22Rv1 (cell line): ENCODE measurements around the gene EFCAB12.
"Not testable (repeated sequence)": the region's sequence is repeated elsewhere in the genome, so short reads cannot be mapped to it uniquely, and the experiment has no call there.

Experiments
- H3K27ac ChIP-seq: fragments of 450-650 bp; 2 replicates; pipeline ENCODE4 v1.5.1; 2017
- ZFX ChIP-seq: fragments of 450-650 bp; IDR thresholded peaks from 2 replicates; pipeline ENCODE4 v1.6.1; 2017; ENCODE audit warnings: antibody characterized with exemption, borderline replicate concordance
- TF ChIP-seq, protein P1 (sequence below): fragments of 450-650 bp; IDR thresholded peaks from 2 replicates; pipeline ENCODE4 v1.5.1; 2017; ENCODE audit warnings: mild to moderate bottlenecking

The EFCAB12 gene

DNA sequence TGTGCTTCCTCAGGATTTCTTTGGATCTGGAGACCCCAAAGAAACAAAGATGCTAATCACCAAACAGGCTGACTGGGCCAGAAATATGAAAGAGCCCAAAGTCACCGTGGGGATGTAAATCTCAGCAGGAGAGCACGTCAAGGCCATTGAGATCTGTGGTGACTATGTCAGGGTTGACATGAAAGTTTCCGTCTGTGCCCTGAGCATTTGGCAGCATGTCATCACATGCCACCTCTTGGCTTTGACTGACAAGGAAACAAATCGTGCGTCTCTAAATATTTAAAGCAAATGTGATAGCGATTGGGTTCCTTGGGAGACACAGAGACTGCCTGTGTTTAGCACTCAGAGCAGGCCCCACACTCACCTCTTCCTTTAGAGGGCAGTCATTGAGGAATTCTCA, 35.2 kb downstream of the EFCAB12 start:
- TF ChIP-seq, protein P1, sequence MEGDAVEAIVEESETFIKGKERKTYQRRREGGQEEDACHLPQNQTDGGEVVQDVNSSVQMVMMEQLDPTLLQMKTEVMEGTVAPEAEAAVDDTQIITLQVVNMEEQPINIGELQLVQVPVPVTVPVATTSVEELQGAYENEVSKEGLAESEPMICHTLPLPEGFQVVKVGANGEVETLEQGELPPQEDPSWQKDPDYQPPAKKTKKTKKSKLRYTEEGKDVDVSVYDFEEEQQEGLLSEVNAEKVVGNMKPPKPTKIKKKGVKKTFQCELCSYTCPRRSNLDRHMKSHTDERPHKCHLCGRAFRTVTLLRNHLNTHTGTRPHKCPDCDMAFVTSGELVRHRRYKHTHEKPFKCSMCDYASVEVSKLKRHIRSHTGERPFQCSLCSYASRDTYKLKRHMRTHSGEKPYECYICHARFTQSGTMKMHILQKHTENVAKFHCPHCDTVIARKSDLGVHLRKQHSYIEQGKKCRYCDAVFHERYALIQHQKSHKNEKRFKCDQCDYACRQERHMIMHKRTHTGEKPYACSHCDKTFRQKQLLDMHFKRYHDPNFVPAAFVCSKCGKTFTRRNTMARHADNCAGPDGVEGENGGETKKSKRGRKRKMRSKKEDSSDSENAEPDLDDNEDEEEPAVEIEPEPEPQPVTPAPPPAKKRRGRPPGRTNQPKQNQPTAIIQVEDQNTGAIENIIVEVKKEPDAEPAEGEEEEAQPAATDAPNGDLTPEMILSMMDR = no peak
- no peak for TF ChIP-seq ZFX

DNA sequence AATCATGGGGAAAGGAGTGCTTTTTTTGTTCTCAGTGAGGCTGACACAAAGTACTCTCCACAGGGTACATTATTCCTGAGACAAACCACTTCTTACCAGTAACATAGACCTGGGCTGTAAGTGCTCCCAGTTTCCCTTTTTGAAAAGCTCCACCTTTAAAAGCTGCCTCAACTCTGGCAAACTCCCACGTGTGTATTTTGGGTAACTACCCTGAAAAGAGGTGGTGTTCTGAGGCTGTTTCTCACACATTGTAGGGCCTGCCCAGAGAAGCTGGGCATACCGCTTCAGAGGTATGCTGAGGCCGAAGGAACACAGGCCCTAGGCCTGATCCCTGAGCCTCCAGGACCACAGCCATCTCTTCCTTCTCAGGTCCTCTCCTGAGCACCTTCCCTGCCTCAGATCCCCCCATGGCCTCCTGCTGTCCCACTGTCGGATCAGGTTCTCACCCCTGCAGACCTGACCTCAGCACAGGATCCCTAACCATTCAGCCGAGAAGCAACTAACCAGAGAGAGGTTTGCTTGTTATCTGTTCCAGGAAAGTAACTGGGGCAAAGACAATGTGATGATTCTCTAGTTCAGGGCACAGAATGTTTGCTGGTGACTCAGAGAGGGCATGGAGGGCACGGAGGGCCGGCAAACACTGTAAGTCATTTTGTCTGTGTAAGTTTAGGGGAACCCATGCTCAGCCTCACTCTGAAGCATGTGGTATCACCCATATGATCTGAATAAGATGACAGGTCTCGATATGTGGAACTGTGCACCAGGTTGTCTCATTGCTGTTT, 36.1 kb downstream of the EFCAB12 start:
- not testable (repeated sequence) for H3K27ac ChIP-seq

More for the DNA sequence above, 35.2 kb downstream of the EFCAB12 start:
- H3K27ac ChIP-seq = no peak overlapping the region

DNA sequence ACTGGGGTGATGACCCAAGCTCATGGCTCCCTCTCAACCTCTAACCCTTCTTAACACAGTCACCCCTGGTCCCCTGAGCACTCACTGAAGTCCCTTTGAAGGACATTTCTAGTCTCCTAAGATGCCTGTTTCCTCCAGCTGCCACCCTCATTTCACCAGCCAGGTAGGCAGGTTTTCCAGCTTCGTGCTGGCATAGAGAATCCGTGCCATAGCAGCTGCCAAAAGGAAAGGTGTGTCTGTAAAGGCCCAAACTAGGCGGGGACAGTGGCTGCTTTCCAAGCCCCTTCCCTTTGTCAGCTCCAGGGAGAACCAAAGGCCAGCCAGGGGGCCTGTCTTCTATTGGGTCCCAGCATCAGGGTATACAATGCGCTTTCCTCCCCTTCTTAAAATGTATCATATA, 36.9 kb downstream of the EFCAB12 start:
- H3K27ac ChIP-seq = not testable (repeated sequence)

DNA sequence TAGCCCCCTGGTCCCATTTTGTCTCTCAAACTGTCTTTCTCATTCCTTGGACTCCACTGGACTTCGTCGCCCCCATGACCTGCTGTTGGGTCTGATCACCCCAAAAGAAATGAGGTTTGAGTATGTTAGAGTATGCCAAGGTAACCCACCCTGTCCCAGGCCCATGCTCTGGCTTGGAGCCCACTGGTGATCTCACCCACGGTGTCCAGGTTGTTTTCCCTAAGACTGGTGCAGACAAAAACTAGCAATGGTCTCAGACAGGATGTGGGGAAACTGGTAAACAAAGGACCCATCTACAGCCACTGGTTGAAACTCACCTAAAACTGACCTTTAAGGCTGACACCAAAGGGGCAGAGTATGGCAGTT, 38.9 kb downstream of the EFCAB12 start:
- TF ChIP-seq ZFX = no peak
- TF ChIP-seq, protein P1 = no peak
- no peak overlapping the region for H3K27ac ChIP-seq

DNA sequence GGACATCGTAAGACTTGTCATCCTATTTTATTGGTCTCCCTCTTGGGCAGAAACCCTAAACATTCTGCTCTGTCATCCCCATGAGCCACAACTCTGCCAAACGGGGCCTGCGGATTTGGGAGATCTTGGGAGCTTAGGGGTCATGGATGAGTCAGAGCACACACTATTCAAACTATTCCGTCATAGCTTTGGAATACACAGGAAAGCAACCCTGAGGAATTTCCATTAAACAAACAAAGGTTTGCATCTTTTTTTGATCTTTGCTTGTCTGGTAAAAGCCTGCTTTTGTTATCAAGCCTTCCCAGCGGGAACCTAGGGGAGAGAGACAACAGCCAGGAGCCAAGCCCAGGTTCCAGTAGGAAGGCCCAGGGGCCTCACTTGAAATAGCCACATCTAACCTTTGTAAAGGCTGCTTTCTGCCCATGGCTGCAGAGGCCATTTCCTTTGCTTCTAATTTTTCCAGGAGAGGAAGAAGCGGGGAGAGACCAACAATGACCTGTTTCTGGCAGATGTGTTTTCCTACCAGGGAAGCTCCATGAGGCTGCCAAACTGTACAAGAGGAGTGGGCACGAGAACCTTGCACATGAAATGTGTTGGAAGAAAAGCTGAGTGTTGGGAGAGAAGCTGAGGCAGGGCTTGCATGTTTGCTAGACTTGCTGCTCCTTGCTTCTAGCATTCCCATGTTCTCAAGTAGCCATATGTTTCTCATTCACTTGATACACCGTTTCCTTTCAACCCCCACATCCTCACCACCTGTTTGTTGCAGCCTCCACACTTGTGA, 39.5 kb downstream of the EFCAB12 start:
- H3K27ac ChIP-seq = not testable (repeated sequence)

DNA sequence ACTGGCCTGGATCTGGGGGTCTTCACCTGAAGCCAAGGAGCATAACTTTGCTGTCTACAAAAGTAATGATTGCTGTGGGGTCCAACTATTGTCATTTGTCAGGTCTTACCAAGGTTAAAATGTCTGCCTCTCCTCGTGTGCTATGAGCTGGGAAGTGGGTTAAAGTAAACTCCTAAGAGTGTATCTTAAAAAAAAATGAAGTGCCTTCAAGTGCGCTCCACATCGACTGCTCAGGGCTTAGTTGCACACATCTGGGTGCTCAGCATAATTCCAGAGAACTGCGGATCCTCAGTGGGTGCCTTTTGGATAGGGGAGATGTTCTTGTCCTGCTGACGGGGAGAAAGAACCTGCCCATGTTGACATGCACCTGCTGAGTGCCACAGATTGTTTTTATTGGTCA, 40.9 kb downstream of the EFCAB12 start:
- TF ChIP-seq, protein P1 = no peak
- no peak for TF ChIP-seq ZFX
- H3K27ac ChIP-seq = no peak overlapping the region

DNA sequence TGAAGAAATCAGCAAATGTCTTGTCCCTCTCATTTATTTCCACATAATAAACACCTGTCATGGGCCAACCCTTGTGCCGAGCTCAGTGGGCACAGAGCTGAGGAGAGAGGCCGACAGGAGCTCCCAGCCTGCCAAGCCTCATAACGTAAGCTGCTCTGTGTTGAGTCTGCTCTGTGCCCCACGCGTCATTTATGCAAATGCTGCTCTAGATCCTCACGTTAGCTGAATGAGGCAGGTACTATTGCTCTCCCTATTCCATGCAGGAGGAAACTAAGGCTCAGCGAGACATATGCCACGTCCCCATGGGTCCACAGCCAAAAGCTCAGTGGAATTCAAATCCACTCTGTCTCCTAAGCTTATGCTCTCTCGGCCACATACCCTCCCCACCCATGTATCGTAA, 41.5 kb downstream of the EFCAB12 start:
- H3K27ac ChIP-seq = no peak overlapping the region

DNA sequence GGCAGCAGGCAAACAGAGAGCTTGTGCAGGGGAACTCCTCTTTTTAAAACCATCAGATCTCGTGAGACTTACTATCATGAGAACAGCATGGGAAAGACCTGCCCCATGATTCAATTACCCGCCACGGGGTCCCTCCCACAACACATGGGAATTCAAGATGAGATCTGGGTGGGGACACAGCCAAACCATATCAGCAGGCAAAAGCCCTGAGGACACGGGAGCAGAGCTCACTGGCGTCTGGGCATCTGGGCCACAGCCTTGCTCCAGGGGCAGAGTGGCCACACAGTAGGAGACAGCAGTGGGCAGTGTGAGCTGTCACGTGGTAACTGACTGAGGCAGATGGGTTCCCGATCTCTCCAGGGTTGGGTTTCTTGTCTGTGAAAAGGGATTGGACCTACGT, 42.9 kb downstream of the EFCAB12 start:
- not testable (repeated sequence) for H3K27ac ChIP-seq

More for the DNA sequence above, 41.5 kb downstream of the EFCAB12 start:
- TF ChIP-seq, protein P1 = no peak
- no peak for TF ChIP-seq ZFX

DNA sequence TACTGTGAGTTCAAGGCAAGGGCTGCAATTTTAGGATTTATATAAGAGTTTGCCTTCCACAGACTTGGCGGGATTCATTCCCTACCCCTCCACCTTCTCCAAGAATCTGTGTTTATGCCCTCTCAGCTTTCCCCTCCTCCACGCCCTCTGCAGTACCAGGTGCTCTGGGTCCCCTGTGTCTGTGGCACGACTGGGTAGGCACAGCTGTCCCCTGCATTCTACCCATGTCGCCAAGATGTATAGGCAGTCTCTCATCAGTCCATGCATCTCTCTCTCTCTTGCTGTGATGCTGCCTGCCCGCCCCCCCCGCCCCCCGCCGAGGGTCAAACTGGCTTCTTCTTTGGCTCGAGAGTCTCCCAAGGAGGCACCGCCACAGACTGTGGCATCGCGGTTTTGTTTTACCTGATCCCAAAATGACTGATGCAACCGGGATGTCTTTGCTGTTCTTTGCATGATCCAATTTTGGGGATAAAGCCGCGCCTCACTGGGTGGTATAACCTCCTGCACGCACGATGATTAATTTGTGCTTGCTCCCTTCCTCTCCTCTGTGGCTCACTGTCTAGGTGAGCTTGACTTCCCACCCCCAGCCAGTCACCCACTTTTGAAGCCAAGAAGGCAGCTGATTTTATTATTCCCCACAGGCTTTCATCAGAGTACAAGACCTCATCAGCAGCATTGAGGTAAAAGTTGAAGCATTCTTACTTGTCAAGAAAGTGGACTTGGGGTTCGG, 43.7 kb downstream of the EFCAB12 start:
- no peak overlapping the region for H3K27ac ChIP-seq
- no peak for TF ChIP-seq ZFX
- TF ChIP-seq, protein P1 = no peak

DNA sequence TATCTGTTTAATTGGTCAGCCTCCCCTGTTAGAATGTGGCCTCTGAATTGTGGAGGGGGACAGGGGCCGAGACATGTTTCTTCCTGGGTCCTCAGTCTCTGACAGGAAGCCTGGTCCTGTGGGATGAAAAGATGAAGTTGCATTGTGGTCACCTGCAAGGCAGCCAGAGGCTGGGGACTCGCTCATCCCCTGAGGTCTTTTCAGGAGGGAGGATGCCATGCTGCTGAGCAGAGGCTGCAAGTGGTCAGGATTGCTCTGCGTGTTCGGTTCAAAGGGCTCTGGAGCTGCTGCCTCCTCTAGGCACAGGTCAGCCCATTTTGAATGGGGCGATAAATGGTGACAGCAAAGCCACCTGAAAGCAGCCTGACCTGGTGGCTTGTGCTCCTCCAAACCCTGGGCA, 44.3 kb downstream of the EFCAB12 start:
- not testable (repeated sequence) for H3K27ac ChIP-seq
